ENCODE measurements around the gene TOR2A. TPM values are rescaled to one million over a fixed set of nuclear protein-coding genes. Genes with fewer than 3 reads are reported as not detected.

TOR2A gene
- total and polyA plus RNA-seq, 9 of the 15 experiments (the other 6 are each of a cell fraction or from before 2014, with no cell fraction given): 0.80 to 25.9 (median 11.1) TPM

DNA sequence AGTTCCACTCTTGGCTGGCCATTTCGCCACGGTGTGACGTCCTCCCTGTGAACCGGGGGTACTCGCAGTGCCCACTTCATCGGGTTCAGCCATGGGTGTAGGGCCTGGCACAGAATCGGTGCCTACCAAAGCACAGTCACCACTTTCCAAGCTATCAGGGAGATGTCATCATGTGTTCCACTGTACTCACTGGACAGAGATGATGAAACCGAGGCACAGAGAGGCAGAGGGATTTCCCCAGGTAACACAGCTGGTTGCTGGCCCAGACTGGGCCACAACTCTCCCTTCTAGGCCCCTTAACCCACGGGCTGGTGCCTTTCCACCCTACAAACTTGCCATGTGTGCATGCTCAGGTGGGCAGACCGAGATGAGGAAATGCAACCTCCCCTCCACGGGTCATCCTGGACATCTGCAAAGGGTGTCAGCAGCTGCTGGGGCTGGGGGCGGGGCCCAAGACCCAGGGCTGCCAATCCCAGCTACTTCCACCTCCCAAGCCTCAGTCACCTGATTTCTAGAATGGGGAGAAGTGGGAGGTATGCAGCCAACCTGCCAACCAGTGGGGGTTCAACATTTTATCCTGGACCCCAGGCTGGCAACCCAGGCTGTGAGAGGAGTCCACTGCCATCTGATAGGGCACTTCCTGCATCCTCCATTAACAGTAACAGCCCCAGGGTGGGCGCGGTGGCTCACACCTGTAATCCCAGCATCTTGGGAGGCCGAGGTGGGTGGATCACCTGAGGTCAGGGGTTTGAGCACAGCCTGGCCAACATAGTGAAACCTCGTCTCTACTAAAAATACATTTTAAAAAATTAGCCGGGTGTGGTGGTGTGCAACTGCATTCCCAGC lies 44.3 kb upstream of the TOR2A start (continued):
- TF ChIP-seq, protein P1, sequence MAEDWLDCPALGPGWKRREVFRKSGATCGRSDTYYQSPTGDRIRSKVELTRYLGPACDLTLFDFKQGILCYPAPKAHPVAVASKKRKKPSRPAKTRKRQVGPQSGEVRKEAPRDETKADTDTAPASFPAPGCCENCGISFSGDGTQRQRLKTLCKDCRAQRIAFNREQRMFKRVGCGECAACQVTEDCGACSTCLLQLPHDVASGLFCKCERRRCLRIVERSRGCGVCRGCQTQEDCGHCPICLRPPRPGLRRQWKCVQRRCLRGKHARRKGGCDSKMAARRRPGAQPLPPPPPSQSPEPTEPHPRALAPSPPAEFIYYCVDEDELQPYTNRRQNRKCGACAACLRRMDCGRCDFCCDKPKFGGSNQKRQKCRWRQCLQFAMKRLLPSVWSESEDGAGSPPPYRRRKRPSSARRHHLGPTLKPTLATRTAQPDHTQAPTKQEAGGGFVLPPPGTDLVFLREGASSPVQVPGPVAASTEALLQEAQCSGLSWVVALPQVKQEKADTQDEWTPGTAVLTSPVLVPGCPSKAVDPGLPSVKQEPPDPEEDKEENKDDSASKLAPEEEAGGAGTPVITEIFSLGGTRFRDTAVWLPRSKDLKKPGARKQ (CRISPR knock-in tag; IDR thresholded peaks at IDR 0.05): no peak
- TF ChIP-seq ZNF253 (CRISPR knock-in tag; conservative IDR thresholded peaks at IDR 0.05) (no peak), RBFOX2 (IDR thresholded peaks at IDR 0.05; ENCODE audit: low read depth, low read length) (peak; percentile 53; the same call in 1 of the 2 replicates), EHMT2 (IDR thresholded peaks at IDR 0.05) (no peak), PCBP2 (IDR thresholded peaks at IDR 0.05; ENCODE audit: low read depth, low read length, poor library complexity, severe bottlenecking) (no peak), HDAC2 (IDR thresholded peaks at IDR 0.05) (peak; percentile 85), ZNF695 (CRISPR knock-in tag; IDR thresholded peaks at IDR 0.05) (no peak), BACH1 (tag; IDR thresholded peaks at IDR 0.05) (no peak), NEUROD1 (IDR thresholded peaks at IDR 0.05; ENCODE audit: borderline replicate concordance, low read depth, low read length, partially characterized antibody) (no peak), SREBF1 (IDR thresholded peaks at IDR 0.05; ENCODE audit: borderline replicate concordance, low read depth, low read length) (peak; percentile 46; the same call in 1 of the 2 replicates), RBM25 (IDR thresholded peaks at IDR 0.05; ENCODE audit: low read depth, low read length, severe bottlenecking) (peak; percentile 59), EP300 (IDR thresholded peaks at IDR 0.05; ENCODE audit: low read length) (0 out of 2 replicates have a peak, but pooled peaks have one; percentile 1), KAT7 (CRISPR knock-in tag; IDR thresholded peaks at IDR 0.05; ENCODE audit: borderline replicate concordance) (0 out of 2 replicates have a peak, but pooled peaks have one; percentile 51), SMARCA5 (IDR thresholded peaks at IDR 0.05) (peak; percentile 74; the same call in 1 of the 2 replicates)
- TF ChIP-seq, protein P2, sequence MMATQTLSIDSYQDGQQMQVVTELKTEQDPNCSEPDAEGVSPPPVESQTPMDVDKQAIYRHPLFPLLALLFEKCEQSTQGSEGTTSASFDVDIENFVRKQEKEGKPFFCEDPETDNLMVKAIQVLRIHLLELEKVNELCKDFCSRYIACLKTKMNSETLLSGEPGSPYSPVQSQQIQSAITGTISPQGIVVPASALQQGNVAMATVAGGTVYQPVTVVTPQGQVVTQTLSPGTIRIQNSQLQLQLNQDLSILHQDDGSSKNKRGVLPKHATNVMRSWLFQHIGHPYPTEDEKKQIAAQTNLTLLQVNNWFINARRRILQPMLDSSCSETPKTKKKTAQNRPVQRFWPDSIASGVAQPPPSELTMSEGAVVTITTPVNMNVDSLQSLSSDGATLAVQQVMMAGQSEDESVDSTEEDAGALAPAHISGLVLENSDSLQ (IDR thresholded peaks at IDR 0.05): peak; percentile 85
- TF ChIP-seq, protein P3, sequence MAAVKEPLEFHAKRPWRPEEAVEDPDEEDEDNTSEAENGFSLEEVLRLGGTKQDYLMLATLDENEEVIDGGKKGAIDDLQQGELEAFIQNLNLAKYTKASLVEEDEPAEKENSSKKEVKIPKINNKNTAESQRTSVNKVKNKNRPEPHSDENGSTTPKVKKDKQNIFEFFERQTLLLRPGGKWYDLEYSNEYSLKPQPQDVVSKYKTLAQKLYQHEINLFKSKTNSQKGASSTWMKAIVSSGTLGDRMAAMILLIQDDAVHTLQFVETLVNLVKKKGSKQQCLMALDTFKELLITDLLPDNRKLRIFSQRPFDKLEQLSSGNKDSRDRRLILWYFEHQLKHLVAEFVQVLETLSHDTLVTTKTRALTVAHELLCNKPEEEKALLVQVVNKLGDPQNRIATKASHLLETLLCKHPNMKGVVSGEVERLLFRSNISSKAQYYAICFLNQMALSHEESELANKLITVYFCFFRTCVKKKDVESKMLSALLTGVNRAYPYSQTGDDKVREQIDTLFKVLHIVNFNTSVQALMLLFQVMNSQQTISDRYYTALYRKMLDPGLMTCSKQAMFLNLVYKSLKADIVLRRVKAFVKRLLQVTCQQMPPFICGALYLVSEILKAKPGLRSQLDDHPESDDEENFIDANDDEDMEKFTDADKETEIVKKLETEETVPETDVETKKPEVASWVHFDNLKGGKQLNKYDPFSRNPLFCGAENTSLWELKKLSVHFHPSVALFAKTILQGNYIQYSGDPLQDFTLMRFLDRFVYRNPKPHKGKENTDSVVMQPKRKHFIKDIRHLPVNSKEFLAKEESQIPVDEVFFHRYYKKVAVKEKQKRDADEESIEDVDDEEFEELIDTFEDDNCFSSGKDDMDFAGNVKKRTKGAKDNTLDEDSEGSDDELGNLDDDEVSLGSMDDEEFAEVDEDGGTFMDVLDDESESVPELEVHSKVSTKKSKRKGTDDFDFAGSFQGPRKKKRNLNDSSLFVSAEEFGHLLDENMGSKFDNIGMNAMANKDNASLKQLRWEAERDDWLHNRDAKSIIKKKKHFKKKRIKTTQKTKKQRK (IDR thresholded peaks at IDR 0.05; ENCODE audit: borderline replicate concordance, low read depth, low read length): no peak
- TF ChIP-seq, protein P4, sequence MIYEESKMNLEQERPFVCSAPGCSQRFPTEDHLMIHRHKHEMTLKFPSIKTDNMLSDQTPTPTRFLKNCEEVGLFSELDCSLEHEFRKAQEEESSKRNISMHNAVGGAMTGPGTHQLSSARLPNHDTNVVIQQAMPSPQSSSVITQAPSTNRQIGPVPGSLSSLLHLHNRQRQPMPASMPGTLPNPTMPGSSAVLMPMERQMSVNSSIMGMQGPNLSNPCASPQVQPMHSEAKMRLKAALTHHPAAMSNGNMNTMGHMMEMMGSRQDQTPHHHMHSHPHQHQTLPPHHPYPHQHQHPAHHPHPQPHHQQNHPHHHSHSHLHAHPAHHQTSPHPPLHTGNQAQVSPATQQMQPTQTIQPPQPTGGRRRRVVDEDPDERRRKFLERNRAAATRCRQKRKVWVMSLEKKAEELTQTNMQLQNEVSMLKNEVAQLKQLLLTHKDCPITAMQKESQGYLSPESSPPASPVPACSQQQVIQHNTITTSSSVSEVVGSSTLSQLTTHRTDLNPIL (CRISPR knock-in tag; IDR thresholded peaks at IDR 0.05): no peak
